Activated CD4-positive, alpha-beta T cell treated with anti-CD3 and anti-CD28 coated beads, Interleukin-2, amount 10 ng/mL, durations not matched to agents 24 days and 14 days (primary cell): ENCODE results near the gene PGA5. TPM values are rescaled to one million over a fixed set of nuclear protein-coding genes. Genes with fewer than 3 reads are reported as not detected.
"Not testable (repeated sequence)": the region's sequence is repeated elsewhere in the genome, so short reads cannot be mapped to it uniquely, and the experiment has no call there.

ENCODE experiments used
- DNase-seq: peaks from one replicate; pipeline ENCODE4 v3.0.0; 2022
- H3K27ac Mint-ChIP-seq: one replicate; pipeline ENCODE4 v1.8.0; 2022; ENCODE audit warnings: mild to moderate bottlenecking, mixed read lengths
- H3K27me3 Mint-ChIP-seq: one replicate; pipeline ENCODE4 v1.8.0; 2022; ENCODE audit warnings: mixed read lengths
- H3K36me3 Mint-ChIP-seq: one replicate; pipeline ENCODE4 v1.8.0; 2022; ENCODE audit warnings: low read depth, mild to moderate bottlenecking, mixed read lengths
- H3K4me1 Mint-ChIP-seq: one replicate; pipeline ENCODE4 v1.8.0; 2021; ENCODE audit warnings: mixed read lengths
- H3K4me3 Mint-ChIP-seq: one replicate; pipeline ENCODE4 v1.8.0; 2022; ENCODE audit warnings: mild to moderate bottlenecking, moderate library complexity, mixed read lengths
- H3K9me3 Mint-ChIP-seq: one replicate; pipeline ENCODE4 v1.8.0; 2021; ENCODE audit warnings: mixed read lengths
- intact Hi-C: fragments of 100-400 bp; cut with micrococcal nuclease; formaldehyde crosslinking; loops from one replicate; pipeline ENCODE4 v1.15.1; 2023
- total RNA-seq: library from RNA; stranded (reverse); gene quantifications from 2 replicates; pipeline ENCODE4 v1.2.3, GENCODE V29; 2022

Gene PGA5
- total RNA-seq, result not detected in 2 replicates

DNA sequence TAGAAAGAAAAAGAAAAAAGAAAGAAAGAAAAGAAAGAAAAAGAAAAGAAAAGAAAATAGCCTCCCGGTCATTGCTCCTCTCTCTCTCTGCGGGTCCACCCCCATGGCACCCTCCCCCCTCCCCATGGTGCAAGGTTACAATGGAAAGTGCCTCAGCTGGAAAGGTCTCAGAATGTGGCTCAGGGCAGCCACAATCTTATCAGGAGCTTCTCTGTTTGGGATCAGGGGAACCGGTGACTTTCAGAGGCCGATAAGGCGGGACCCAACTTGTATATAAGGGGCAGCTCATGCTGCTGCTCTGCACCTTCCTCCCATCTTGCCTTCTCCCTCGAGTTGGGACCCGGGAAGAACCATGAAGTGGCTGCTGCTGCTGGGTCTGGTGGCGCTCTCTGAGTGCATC is at the start of gene PGA5:
Gene PGA5, plus strand, starts transcription at position 301 of the 400 bp plus-strand sequence. Its CDS starts 52 bp downstream, at position 353.
- H3K9me3 Mint-ChIP-seq, H3K27ac Mint-ChIP-seq, H3K4me3 Mint-ChIP-seq, DNase-seq, intact Hi-C loops, H3K4me1 Mint-ChIP-seq, H3K27me3 Mint-ChIP-seq, H3K36me3 Mint-ChIP-seq: not testable (repeated sequence)

DNA sequence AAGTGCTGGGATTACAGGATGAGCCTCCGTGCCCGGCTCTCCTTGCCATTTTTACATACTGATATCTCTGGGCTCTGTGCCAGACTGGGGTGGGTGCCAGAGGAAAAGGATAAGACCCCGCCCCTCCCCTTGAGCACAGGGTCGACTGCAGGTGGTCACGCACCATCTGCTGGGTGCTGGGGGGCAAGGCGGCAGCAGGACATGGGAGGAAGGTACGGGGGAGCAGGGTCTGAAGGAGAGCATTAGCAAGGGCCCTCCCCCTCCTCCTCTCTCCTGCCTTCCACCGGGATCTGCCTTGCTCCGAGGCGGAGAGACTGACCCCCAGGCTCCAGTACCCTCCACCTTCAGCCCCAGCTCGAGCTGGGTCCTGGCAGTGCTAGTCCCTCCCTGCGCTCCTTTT is 47.4 kb upstream of the PGA5 start:
- H3K27me3 Mint-ChIP-seq, result peaks cover 12% of the 10 kb centered on the region
- H3K4me1 Mint-ChIP-seq, result no peaks in the 10 kb centered on the region
- H3K27ac Mint-ChIP-seq, result no peak overlapping the region
- H3K4me3 Mint-ChIP-seq, result no peak overlapping the region
- intact Hi-C loops, result no loop called here
- no peaks in the 10 kb centered on the region for H3K36me3 Mint-ChIP-seq
- no peak for DNase-seq
- H3K9me3 Mint-ChIP-seq, result peaks cover 5% of the 10 kb centered on the region

DNA sequence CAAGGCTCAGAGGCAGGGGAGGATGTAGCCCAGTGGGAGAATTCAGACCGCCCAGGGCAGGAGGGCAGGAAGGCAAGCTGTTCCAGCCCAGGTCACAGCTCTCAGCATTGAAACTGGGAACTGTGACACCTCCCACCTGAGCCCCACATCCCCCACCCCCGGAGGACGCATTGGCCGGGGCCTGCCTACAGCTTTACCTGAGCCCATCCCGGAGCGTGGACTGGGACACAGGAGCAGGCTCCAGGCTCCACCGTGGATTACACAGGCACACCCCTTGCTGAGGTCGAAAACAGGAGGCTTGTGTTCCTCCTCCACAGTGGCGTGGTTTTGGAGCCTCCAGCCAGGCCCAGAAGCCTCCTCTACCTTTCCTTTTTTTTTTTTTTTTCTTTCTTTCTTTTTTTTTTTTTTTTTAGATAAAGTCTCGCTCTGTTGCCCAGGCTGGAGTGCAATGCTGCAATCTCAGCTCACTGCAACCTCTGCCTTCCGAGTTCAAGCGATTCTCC is 46.8 kb upstream of the PGA5 start:
- no peak for DNase-seq
- peaks cover 5% of the 10 kb centered on the region for H3K9me3 Mint-ChIP-seq
- H3K27ac Mint-ChIP-seq, result no peak overlapping the region
- no peaks in the 10 kb centered on the region for H3K4me1 Mint-ChIP-seq
- H3K36me3 Mint-ChIP-seq, result no peaks in the 10 kb centered on the region
- intact Hi-C loops, result no loop called here
- H3K4me3 Mint-ChIP-seq, result no peak overlapping the region
- peaks cover 14% of the 10 kb centered on the region for H3K27me3 Mint-ChIP-seq

DNA sequence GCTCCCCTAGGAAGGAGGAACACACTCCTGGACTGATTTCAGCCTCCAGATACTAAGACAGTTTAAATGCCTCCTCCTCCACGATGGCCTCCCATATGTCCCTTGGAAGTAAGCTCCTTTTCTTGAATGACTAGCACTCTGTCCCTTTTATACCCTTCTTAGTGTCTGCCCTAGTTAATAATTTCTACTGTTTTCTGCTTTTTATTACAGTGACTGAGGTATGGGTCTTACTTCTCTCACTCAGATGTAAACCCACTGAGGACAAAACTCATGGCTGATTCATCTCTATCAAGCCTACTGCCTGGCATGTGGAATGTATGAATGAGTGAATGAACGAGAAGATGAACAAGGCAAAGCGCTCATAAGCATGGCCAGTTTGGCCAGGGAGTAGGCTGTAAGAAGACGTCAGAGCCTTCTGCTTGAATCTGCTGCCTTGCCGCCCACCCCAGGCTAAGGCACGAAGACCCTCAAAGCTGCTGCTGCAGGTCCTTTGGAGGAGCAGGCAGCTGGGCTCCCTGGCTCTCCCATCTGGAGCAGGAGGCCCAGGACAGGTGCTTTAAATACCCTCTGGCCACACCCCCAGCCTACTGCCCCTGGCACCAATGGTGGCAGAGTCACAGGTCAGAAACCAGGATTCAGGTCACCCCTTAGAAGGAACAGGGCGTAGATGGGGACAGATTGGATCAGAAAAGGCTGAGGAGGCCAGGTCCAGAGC is 45.8 kb upstream of the PGA5 start:
- no peak for DNase-seq
- Mint-ChIP-seq H3K36me3 (no peaks in the 10 kb centered on the region), H3K27ac (no peak overlapping the region), H3K9me3 (peaks cover 5% of the 10 kb centered on the region), H3K4me1 (no peaks in the 10 kb centered on the region), H3K4me3 (no peak overlapping the region), H3K27me3 (peaks cover 15% of the 10 kb centered on the region)
- intact Hi-C loops, result no loop called here

DNA sequence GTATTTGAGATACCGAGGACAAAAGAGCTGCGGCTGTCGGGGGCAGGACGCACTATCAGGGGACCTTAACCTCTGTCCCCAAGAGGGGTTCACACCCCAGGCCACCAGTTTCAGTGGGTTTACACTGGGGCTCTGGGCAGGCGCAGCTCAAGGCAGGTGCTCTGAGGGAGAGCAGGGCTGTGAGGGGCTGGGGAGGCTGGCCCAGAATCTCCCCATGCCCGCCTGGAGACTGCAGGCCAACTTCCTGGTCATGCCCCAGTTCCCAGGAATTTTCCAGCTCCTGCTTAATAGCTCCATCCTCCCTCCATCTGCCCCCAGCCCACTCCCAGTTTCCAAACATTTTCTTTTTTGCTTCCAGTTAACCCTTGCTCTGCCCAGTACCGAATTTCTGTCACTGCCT is 45.3 kb upstream of the PGA5 start:
- Mint-ChIP-seq H3K4me3 (no peak overlapping the region), H3K4me1 (no peaks in the 10 kb centered on the region), H3K27ac (no peak overlapping the region), H3K27me3 (peaks cover 19% of the 10 kb centered on the region), H3K9me3 (peaks cover 5% of the 10 kb centered on the region), H3K36me3 (no peaks in the 10 kb centered on the region)
- no peak for DNase-seq
- intact Hi-C loops, result no loop called here

DNA sequence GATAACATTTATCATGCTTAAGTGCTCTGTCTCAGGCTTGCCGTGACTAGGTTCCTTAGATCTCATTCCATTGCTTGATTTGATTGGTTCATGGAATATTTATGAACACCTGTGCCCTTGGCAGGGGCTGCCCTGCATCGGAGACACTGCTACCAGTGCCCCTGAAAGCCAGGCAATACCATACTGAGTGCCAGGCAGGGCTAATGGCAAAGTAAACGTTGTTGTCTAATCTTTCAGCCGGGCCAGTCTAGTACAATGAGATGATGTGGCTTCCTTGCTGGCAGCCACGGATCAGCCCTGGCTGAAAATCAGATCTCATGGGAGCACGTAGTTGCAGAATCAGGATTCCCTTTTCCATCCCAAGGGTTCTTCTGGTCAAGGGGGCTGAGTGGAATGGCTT is 42.6 kb upstream of the PGA5 start:
- H3K4me3 Mint-ChIP-seq, result no peak overlapping the region
- H3K4me1 Mint-ChIP-seq, result no peaks in the 10 kb centered on the region

DNA sequence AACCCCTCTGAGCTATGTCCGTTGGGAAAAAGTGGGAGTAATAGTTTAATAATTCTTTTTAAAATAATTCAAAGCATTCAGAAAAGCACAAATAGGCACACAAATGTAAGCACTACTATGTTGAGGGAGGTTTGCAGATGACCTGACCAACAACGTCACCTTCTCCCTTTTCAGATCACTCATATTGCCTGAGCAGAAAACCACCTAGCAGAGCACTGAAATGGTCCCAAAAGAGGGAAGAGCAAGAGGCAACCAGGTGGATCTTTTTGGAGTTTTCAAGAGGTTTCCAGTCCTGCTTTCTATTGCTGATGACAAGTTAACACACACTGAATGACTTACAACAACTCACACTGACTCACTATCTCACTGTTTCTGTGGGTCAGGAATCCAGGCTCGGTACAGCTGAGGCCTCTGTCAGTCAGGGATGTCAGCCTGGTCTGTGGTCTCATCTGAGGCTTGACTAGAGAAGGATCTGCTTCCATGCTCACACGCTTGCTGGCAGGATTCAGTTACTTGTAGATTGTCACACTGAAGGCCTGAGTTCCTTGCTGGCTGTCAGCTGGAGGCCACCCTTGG is 41.9 kb upstream of the PGA5 start:
- no peak for DNase-seq
- Mint-ChIP-seq H3K4me1 (no peaks in the 10 kb centered on the region), H3K27me3 (peaks cover 17% of the 10 kb centered on the region), H3K27ac (no peak overlapping the region), H3K4me3 (no peak overlapping the region), H3K9me3 (peaks cover 5% of the 10 kb centered on the region), H3K36me3 (no peaks in the 10 kb centered on the region)
- intact Hi-C loops, result no loop called here

More for the DNA sequence above, 42.6 kb upstream of the PGA5 start:
- DNase-seq, result no peak
- H3K27me3 Mint-ChIP-seq, result peaks cover 17% of the 10 kb centered on the region
- H3K27ac Mint-ChIP-seq, result no peak overlapping the region
- peaks cover 5% of the 10 kb centered on the region for H3K9me3 Mint-ChIP-seq
- intact Hi-C loops, result no loop called here
- H3K36me3 Mint-ChIP-seq, result no peaks in the 10 kb centered on the region

DNA sequence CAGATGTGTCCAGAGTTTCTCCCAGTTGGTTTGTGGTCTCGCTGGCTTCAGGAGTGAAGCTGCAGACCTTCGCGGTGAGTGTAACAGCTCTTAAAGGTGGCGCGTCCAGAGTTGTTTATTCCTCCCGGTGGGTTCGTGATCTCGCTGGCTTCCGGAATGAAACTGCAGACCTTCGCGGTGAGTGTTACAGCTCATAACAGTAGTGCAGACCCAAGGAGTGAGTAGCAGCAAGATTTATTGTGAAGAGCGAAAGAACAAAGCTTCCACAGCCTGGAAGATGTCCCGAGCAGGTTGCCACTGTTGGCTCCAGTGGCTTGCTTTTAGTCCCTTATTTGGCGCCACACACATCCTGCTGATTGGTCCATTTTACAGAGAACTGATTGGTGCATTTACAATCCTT is 39.5 kb upstream of the PGA5 start:
- no peak for DNase-seq
- Mint-ChIP-seq H3K27me3 (peaks cover 19% of the 10 kb centered on the region), H3K4me3 (no peak overlapping the region), H3K4me1 (no peaks in the 10 kb centered on the region), H3K36me3 (no peaks in the 10 kb centered on the region), H3K27ac (no peak overlapping the region), H3K9me3 (peaks cover 5% of the 10 kb centered on the region)
- intact Hi-C loops, result no loop called here

DNA sequence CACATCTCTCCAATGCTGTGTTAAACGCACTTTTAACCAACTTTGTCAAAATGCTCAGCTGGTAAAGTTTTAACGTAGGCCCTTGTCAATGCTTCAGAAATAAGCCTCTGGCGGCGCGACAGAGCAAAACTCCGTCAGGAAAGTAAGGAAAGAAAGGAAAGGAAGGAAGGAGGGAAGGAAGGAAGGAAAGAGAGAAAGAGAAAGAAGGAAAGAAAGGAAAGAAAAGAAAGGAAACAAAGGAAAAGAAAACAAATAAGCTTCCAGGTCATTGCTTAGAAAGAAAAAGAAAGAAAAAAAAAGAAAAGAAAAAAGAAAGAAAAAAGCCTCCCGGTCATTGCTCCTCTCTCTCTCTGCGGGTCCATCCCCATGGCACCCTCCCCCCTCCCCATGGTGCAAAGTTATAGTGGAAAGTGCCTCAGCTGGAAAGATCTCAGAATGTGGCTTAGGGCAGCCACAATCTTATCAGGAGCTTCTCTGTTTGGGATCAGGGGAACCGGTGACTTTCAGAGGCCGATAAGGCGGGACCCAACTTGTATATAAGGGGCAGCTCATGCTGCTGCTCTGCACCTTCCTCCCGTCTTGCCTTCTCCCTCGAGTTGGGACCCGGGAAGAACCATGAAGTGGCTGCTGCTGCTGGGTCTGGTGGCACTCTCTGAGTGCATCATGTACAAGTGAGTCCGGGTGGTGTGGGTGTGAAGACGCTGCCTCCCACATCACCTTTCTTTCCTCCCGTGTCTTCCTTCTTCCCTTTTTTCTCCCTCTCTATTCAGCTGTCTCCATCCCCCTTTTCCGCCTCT is 37.8 kb upstream of the PGA5 start, which contains the start of gene PGA3:
Gene PGA3, plus strand, starts transcription at position 566 of the 797 bp plus-strand sequence. Its CDS starts 50 bp downstream, at position 616.
- H3K36me3 Mint-ChIP-seq, H3K27ac Mint-ChIP-seq, DNase-seq, H3K4me3 Mint-ChIP-seq, H3K4me1 Mint-ChIP-seq, H3K9me3 Mint-ChIP-seq, intact Hi-C loops: not testable (repeated sequence)
- H3K27me3 Mint-ChIP-seq, result peaks cover 15% of the 10 kb centered on the region

DNA sequence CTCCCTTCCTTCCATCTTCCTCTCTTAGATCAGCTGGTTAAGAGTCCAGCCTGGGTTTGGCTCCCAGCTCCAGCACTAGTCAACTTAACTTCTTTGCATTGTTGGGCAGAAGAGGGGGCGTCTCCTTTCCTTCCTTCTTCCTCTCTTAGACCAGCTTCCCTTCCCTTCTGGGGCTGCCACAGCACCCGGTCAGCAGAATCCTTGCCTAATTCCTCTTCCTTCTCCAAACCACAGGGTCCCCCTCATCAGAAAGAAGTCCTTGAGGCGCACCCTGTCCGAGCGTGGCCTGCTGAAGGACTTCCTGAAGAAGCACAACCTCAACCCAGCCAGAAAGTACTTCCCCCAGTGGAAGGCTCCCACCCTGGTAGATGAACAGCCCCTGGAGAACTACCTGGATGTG is 37.1 kb upstream of the PGA5 start:
- H3K36me3 Mint-ChIP-seq, DNase-seq, intact Hi-C loops, H3K4me3 Mint-ChIP-seq, H3K9me3 Mint-ChIP-seq, H3K4me1 Mint-ChIP-seq, H3K27ac Mint-ChIP-seq: not testable (repeated sequence)
- H3K27me3 Mint-ChIP-seq, result peaks cover 15% of the 10 kb centered on the region

DNA sequence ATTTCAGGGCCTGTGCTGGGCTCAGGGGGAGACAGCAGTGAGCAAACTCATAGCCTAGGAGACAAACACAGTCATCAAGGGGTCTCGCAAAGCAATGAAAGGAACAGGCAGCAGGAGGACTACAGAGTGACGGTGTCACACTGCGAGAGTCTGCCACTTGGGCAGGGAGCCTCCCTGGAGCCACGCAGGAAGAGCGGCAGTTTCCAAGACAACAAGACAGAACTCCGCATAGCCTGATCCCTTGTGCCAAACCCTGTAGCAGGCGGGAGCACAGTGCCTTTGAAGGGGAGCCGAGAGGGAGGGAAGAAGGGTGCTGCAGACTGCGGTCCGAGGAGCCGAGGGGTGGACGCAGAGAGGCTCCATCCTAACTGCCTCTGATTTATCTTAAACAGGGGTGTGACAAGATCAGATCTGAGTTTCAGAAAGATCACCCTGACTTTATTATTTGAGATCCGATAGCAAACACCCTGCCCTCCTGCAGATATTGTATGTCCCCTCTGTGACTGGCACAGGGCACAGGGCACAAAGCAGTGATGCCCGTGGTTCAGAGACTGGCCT is 36.4 kb upstream of the PGA5 start:
- H3K9me3 Mint-ChIP-seq, H3K27ac Mint-ChIP-seq, DNase-seq, H3K4me1 Mint-ChIP-seq, intact Hi-C loops, H3K36me3 Mint-ChIP-seq, H3K4me3 Mint-ChIP-seq: not testable (repeated sequence)
- peaks cover 12% of the 10 kb centered on the region for H3K27me3 Mint-ChIP-seq

DNA sequence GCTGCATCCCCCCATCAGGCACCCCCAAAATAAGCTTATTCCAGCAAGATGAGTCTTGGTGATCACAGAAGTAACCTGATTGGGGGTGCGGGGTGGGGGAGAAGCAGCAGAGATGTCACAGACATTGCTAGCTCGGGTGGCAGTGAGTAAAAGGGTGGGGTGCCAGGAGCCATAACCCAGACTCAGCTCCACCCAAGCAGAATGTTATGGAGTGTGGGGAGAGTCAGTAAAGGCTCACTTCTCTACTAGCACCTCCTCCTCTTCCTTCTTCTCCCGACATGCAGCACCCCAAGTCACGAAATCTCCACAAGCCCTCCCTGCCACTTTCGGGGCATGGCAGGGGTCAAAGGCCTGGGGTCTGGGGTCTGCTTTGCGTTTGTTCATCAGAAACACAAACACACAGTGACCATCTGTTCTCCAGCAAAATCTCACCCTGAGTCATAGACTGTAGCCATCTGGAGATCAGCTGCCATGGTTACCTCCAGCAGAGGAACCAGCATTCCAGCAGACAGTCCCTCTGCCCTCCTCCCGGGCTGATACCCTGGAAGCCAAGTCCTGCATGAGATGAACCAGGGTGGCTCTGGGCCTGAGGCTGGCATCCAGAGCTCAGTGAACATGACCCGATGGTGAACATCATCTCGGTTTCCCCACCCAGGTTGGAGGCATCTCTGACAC is 33.2 kb upstream of the PGA5 start:
- H3K27ac Mint-ChIP-seq, H3K4me1 Mint-ChIP-seq, H3K4me3 Mint-ChIP-seq, intact Hi-C loops, H3K9me3 Mint-ChIP-seq, DNase-seq, H3K36me3 Mint-ChIP-seq, H3K27me3 Mint-ChIP-seq: not testable (repeated sequence)

DNA sequence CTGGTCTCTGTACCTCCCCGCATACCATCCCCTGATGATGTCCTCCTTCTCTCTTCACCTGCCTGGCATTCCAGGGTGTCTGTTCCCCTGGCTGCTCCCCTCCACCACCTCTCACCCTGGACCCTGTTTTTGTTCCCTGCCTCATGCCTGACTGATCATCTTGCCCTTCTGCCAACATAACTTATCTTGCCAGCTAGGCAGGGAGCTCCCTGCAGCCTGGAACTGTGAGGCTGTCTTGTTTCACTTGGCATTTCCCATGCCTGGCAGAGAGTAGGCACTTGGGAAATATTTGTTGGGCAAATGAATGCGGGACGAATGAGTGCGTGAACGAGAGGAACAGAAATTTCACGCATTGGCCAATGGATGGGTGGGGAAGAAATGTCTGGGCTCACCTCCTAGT is 30.3 kb upstream of the PGA5 start:
- DNase-seq, result not testable (repeated sequence)

More for the DNA sequence above, 30.3 kb upstream of the PGA5 start:
- H3K4me3 Mint-ChIP-seq, intact Hi-C loops, H3K27ac Mint-ChIP-seq, H3K36me3 Mint-ChIP-seq, H3K9me3 Mint-ChIP-seq, H3K27me3 Mint-ChIP-seq, H3K4me1 Mint-ChIP-seq: not testable (repeated sequence)
